ENCODE data around the gene TTL. TPM values are rescaled to one million over a fixed set of nuclear protein-coding genes. Genes with fewer than 3 reads are reported as not detected.

The TTL gene
- total RNA-seq, 3 donors from 2014 or later = 16.4 to 26.7 (median 22.0) TPM

GRCh38 chr2:112474844-112475486 is 7.0 kb upstream of the TTL start:
- Histone ChIP-seq H3K36me3 (no peaks in the 10 kb centered on the region), H3K27ac (no peak overlapping the region), H3K9me3 (no peaks in the 10 kb centered on the region), H3K4me3 (no peak overlapping the region), H3K4me1 (no peaks in the 10 kb centered on the region), H3K27me3 (no peaks in the 10 kb centered on the region)
- DNase-seq (ENCODE audit: low spot score in 2 of 2) = no peak
- intact Hi-C loops (cut with DNase I; ENCODE audit: low total_unique reads) = no loop called here
- TF ChIP-seq POLR2A (IDR thresholded peaks at IDR 0.05) = no peak
- no peak for TF ChIP-seq POLR2AphosphoS5 (IDR thresholded peaks at IDR 0.05)
- no peak for TF ChIP-seq CTCF (IDR thresholded peaks at IDR 0.05)

GRCh38 chr2:112476434-112476833 is 5.5 kb upstream of the TTL start:
- DNase-seq (ENCODE audit: low spot score in 2 of 2) = no peak
- Histone ChIP-seq H3K4me3 (no peak overlapping the region), H3K4me1 (no peaks in the 10 kb centered on the region), H3K27ac (no peak overlapping the region), H3K9me3 (no peaks in the 10 kb centered on the region), H3K36me3 (no peaks in the 10 kb centered on the region), H3K27me3 (no peaks in the 10 kb centered on the region)
- TF ChIP-seq POLR2AphosphoS5 (IDR thresholded peaks at IDR 0.05) (no peak), POLR2A (IDR thresholded peaks at IDR 0.05) (no peak), CTCF (IDR thresholded peaks at IDR 0.05) (no peak)
- intact Hi-C loops (cut with DNase I; ENCODE audit: low total_unique reads) = no loop called here

DNA sequence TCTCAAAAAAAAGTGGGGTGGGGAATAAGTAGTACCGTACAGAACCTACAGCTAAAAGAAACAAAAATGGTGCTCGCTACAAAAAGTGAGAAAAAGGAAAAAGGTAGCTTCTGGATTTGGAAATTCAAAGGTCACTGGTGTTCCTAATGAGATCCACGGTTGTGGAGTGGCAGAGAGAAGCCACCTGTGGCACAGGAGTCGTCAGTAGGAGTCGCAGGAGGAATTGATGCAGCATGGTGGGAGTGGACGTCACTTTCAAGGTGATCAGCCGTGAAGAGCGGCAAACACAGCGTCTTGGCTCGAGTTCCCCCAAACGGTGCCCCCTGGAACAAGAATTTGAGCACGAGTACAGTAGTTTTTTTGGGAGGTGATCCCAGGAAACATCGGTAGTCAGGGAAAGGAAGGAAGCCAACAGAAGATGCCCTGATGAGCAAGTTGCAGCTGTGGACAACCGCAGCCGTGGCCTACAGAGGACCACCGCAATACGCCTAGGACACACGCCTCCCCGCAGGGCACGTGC is 1.4 kb upstream of the TTL start:
- H3K27me3 ChIP-seq = no peaks in the 10 kb centered on the region
- no peaks in the 10 kb centered on the region for H3K36me3 ChIP-seq
- no peak for TF ChIP-seq POLR2A (IDR thresholded peaks at IDR 0.05)
- TF ChIP-seq CTCF (IDR thresholded peaks at IDR 0.05) = no peak
- no peak for TF ChIP-seq POLR2AphosphoS5 (IDR thresholded peaks at IDR 0.05)
- DNase-seq (ENCODE audit: low spot score in 2 of 2) = no peak
- peak overlapping the region; percentile 81 to 85 for H3K27ac ChIP-seq
- peak overlapping the region; percentile 63 to 94 (median 70) for H3K4me3 ChIP-seq
- H3K9me3 ChIP-seq = no peaks in the 10 kb centered on the region
- H3K4me1 ChIP-seq = peaks cover 0 to 7% of the 10 kb centered on the region in 2 donors
- intact Hi-C loops (cut with DNase I; ENCODE audit: low total_unique reads) = no loop called here

DNA sequence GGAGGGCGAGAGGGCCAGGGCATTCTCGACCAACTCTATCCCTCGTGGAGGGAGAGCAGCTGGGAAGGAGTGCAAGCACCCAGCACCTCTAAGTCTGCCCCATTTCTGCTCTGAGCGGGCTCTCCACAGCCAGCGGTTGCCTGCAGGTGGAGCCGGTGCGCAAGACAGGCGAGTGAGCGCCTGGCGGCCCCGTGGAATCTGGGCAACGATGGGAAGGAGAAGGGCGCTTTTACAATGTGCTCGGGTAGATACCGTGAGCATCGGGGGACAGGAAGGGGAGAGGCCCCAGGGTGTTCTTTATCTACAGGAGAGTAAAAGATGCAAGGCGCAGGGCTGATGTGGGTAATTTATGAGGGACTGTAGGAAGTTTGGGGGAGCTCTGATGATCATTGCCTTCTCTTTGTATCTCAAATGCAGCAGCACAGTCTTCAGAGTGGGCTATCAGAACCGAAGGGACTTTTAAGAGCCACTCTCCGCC is 867 bp upstream of the TTL start:
- Histone ChIP-seq H3K27me3 (no peaks in the 10 kb centered on the region), H3K9me3 (no peaks in the 10 kb centered on the region), H3K27ac (peak overlapping the region; percentile 81 to 85), H3K36me3 (no peaks in the 10 kb centered on the region), H3K4me3 (peak overlapping the region; percentile 63 to 94 (median 70)), H3K4me1 (peaks cover 0 to 7% of the 10 kb centered on the region in 2 donors)
- peak; percentile 61 to 79 for DNase-seq (ENCODE audit: low spot score in 2 of 2)
- intact Hi-C loops (cut with DNase I; ENCODE audit: low total_unique reads) = no loop called here
- TF ChIP-seq POLR2AphosphoS5 (IDR thresholded peaks at IDR 0.05) (peak in 1 of 3 donors; percentile 12), CTCF (IDR thresholded peaks at IDR 0.05) (peak; percentile 38 to 62 (median 57)), POLR2A (IDR thresholded peaks at IDR 0.05) (no peak)

DNA sequence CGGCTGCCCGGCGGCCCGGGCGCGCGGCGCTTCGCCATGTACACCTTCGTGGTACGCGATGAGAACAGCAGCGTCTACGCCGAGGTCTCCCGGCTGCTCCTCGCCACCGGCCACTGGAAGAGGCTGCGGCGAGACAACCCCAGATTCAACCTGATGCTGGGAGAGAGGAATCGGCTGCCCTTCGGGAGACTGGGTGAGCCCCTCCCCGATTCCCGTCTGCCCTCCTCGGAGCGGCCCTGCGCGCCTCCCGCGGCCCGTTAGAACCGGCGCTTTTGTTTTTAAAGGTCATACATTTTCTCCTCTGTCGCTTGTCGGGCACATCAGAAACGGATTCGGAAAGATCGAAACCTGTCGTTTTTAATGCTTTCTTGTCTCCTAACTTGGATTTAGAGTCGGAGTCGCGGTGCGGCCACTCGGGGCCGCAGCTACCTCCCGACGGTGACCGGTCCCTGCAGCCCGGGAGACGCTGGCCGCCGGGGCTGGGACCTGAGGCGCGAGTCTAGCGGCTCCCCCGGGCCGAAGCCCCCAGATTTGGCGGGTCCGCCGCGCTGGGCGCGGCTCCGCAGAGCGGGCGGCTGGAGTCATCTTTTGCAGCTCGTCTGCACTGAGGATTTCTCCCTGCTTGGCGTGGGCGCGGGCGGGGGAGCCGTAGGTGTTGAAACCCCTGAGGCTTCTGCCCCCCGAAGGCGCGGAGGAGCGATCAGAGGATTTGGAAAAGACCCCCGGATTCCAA is 519 bp downstream of the TTL start:
- no peaks in the 10 kb centered on the region for H3K9me3 ChIP-seq
- TF ChIP-seq POLR2A (IDR thresholded peaks at IDR 0.05) (no peak), POLR2AphosphoS5 (IDR thresholded peaks at IDR 0.05) (no peak), CTCF (IDR thresholded peaks at IDR 0.05) (no peak)
- no peak for DNase-seq (ENCODE audit: low spot score in 2 of 2)
- H3K36me3 ChIP-seq = no peaks in the 10 kb centered on the region
- H3K27me3 ChIP-seq = no peaks in the 10 kb centered on the region
- H3K4me3 ChIP-seq = peak overlapping the region; percentile 63 to 94 (median 70)
- peak overlapping the region; percentile 76 to 87 for H3K27ac ChIP-seq
- peaks cover 0 to 7% of the 10 kb centered on the region in 2 donors for H3K4me1 ChIP-seq
- intact Hi-C loops (cut with DNase I; ENCODE audit: low total_unique reads) = no loop called here
